Mesothelial cell of epicardium (in vitro differentiated cells): ENCODE results near the gene TGIF1. TPM values are rescaled to one million over a fixed set of nuclear protein-coding genes. Genes with fewer than 3 reads are reported as not detected.
"Not testable (repeated sequence)": the region's sequence is repeated elsewhere in the genome, so short reads cannot be mapped to it uniquely, and the experiment has no call there.

ENCODE experiments used
- DNase-seq, 2 experiments: peaks; one replicate each; pipeline ENCODE4 v3.0.0; 2021; ENCODE audit warnings: low spot score in 2 of 2; ENCODE audit not compliant: unreplicated experiment in 2 of 2
- H3K27ac Mint-ChIP-seq: 2 replicates; pipeline ENCODE4 v1.8.0; 2021; ENCODE audit warnings: mixed read lengths
- H3K27me3 Mint-ChIP-seq: 2 replicates; pipeline ENCODE4 v1.8.0; 2021; ENCODE audit warnings: low read depth, mixed read lengths
- H3K36me3 Mint-ChIP-seq: 2 replicates; pipeline ENCODE4 v1.8.0; 2021; ENCODE audit warnings: mixed read lengths
- H3K4me1 Mint-ChIP-seq: 2 replicates; pipeline ENCODE4 v1.8.0; 2021; ENCODE audit warnings: mixed read lengths
- H3K4me3 Mint-ChIP-seq: 2 replicates; pipeline ENCODE4 v1.8.0; 2021; ENCODE audit warnings: mild to moderate bottlenecking, moderate library complexity, mixed read lengths
- H3K9me3 Mint-ChIP-seq: 2 replicates; pipeline ENCODE4 v1.8.0; 2021; ENCODE audit warnings: mixed read lengths
- CTCF ChIP-seq: fragments of 200-600 bp; sonication (generic); IDR thresholded peaks from one replicate; pipeline ENCODE4 v1.5.0; 2021; ENCODE audit warnings: antibody characterized with exemption; ENCODE audit not compliant: unreplicated experiment
- total RNA-seq: library from RNA; stranded (reverse); gene quantifications from 3 replicates; pipeline ENCODE4 v1.2.1, GENCODE V29; 2021

Gene TGIF1
- total RNA-seq, 1 donor from 2014 or later, result 96.6 TPM

- Mint-ChIP-seq H3K4me1 (peaks cover 20% of the 10 kb centered on the region), H3K9me3 (no peaks in the 10 kb centered on the region), H3K27me3 (no peaks in the 10 kb centered on the region), H3K36me3 (peaks cover 3% of the 10 kb centered on the region), H3K4me3 (no peak overlapping the region), H3K27ac (no peak overlapping the region)
- no peak for DNase-seq
- TF ChIP-seq CTCF, result no peak
These were observed 18.2 kb downstream of the TGIF1 start for GRCh38 chr18:3468066-3468705.

- peaks cover 20% of the 10 kb centered on the region for H3K4me1 Mint-ChIP-seq
- no peak for TF ChIP-seq CTCF
- H3K4me3 Mint-ChIP-seq, result no peak overlapping the region
- H3K36me3 Mint-ChIP-seq, result peaks cover 5% of the 10 kb centered on the region
- DNase-seq, result no peak
- no peak overlapping the region for H3K27ac Mint-ChIP-seq
- H3K27me3 Mint-ChIP-seq, result no peaks in the 10 kb centered on the region
- no peaks in the 10 kb centered on the region for H3K9me3 Mint-ChIP-seq
These were observed 18.9 kb downstream of the TGIF1 start for GRCh38 chr18:3468833-3469232.

- Mint-ChIP-seq H3K4me3 (no peak overlapping the region), H3K9me3 (peaks cover 8% of the 10 kb centered on the region), H3K4me1 (peaks cover 16% of the 10 kb centered on the region), H3K36me3 (peaks cover 16% of the 10 kb centered on the region), H3K27ac (no peak overlapping the region), H3K27me3 (no peaks in the 10 kb centered on the region)
- no peak for TF ChIP-seq CTCF
- DNase-seq, result no peak
These were observed 21.2 kb downstream of the TGIF1 start for GRCh38 chr18:3471141-3471648.

DNA sequence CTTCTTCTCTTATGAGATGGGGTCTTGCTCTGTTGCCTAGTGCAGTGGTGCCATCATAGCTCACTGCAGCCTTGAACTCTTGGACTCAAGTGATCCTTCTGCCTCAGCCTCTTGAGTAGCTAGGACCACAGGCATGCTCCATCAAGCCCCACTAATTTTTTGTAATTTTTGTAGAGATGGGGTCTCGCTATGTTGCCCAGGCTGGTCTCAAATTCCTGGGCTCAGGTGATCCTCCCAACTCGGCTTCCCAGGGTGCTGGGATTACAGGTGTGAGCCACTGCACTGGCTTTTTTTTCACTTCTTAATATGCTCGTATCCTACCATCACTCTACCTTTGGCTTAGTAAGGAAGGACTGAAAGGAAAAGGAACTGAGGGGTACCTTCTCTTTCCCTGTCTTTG, 22.1 kb downstream of the TGIF1 start:
- DNase-seq, H3K4me3 Mint-ChIP-seq, H3K27me3 Mint-ChIP-seq, H3K27ac Mint-ChIP-seq, H3K4me1 Mint-ChIP-seq, H3K9me3 Mint-ChIP-seq: not testable (repeated sequence)
- peaks cover 16% of the 10 kb centered on the region for H3K36me3 Mint-ChIP-seq

- no peaks in the 10 kb centered on the region for H3K27me3 Mint-ChIP-seq
- H3K9me3 Mint-ChIP-seq, result peaks cover 8% of the 10 kb centered on the region
- H3K4me3 Mint-ChIP-seq, result no peak overlapping the region
- DNase-seq, result no peak
- no peak for TF ChIP-seq CTCF
- H3K36me3 Mint-ChIP-seq, result peaks cover 16% of the 10 kb centered on the region
- H3K4me1 Mint-ChIP-seq, result peaks cover 4% of the 10 kb centered on the region
- no peak overlapping the region for H3K27ac Mint-ChIP-seq
These were observed 22.9 kb downstream of the TGIF1 start for GRCh38 chr18:3472681-3473544.
